ENCODE data around the gene ACTG1. TPM values are rescaled to one million over a fixed set of nuclear protein-coding genes. Genes with fewer than 3 reads are reported as not detected.

ACTG1 gene
- total RNA-seq, 1 experiment from 2014 or later, result 4,160 TPM

GRCh38 chr17:81535480-81536298, 23.1 kb upstream of the ACTG1 start:
- Histone ChIP-seq H3K27ac (ENCODE audit: insufficient read length, low read depth, low read length) (no peak overlapping the region), H3K23ac (ENCODE audit: insufficient read length, low read depth, low read length) (no peak overlapping the region), H2BK20ac (ENCODE audit: low read depth, low read length, poor library complexity, severe bottlenecking) (no peak overlapping the region), H4K5ac (ENCODE audit: insufficient read length, low read depth, low read length) (no peak overlapping the region), H3K27me3 (ENCODE audit: insufficient read depth, low read length) (peaks cover 7% of the 10 kb centered on the region; the same call in 1 of the 2 replicates), H3K14ac (ENCODE audit: insufficient read depth, low read length) (no peak overlapping the region), H4K91ac (ENCODE audit: insufficient read length, low read depth, low read length) (no peak overlapping the region), H3K4me1 (ENCODE audit: insufficient read depth, low read length) (no peaks in the 10 kb centered on the region), H2BK5ac (ENCODE audit: insufficient read length, low read length) (no peak overlapping the region), H3K18ac (ENCODE audit: insufficient read length, low read depth, low read length) (no peak overlapping the region), H3K4me2 (ENCODE audit: insufficient read depth, insufficient read length, low read length) (no peak overlapping the region), H3K4ac (ENCODE audit: low read depth, low read length) (no peak overlapping the region), H3K23me2 (ENCODE audit: insufficient read length, low read depth, low read length, poor library complexity, severe bottlenecking) (peaks cover 5% of the 10 kb centered on the region), H2AFZ (ENCODE audit: low read length) (no peak overlapping the region), H3K9ac (ENCODE audit: extremely low read depth, insufficient read length, low read length) (no peak overlapping the region), H4K8ac (replicated peaks; ENCODE audit: insufficient read length, low read depth, low read length) (no peak overlapping the region), H3T11ph (ENCODE audit: low read length) (no peak overlapping the region), H2BK12ac (ENCODE audit: insufficient read length, low read depth, low read length) (no peak overlapping the region), H3K79me2 (ENCODE audit: insufficient read depth, low read length) (no peaks in the 10 kb centered on the region), H2AK5ac (ENCODE audit: insufficient read length, low read length) (no peak overlapping the region), H3K79me1 (ENCODE audit: insufficient read depth, low read depth, low read length, poor library complexity, severe bottlenecking) (no peaks in the 10 kb centered on the region), H2BK120ac (ENCODE audit: low read depth, low read length, poor library complexity, severe bottlenecking) (no peak overlapping the region), H4K20me1 (ENCODE audit: control insufficient read depth, insufficient read depth, insufficient read length) (peaks cover 7% of the 10 kb centered on the region), H3K9me3 (ENCODE audit: control insufficient read depth, low read depth, low read length) (no peaks in the 10 kb centered on the region), H2BK15ac (ENCODE audit: low read depth, low read length) (no peak overlapping the region), H3K56ac (ENCODE audit: insufficient read length, low read depth, low read length) (no peak overlapping the region)
- no peak for TF ChIP-seq CTCF (conservative IDR thresholded peaks at IDR 0.05)
- Mint-ChIP-seq H3K4me3 (no peak overlapping the region; a peak in 1 of 5 replicates), H3K9me3 (no peaks in the 10 kb centered on the region; a peak in 1 of 5 replicates), H3K27ac (no peak overlapping the region), H3K27me3 (ENCODE audit: low read depth) (peaks cover 27% of the 10 kb centered on the region), H3K4me1 (0 out of 4 replicates have a peak, but pooled peaks cover 5 to 7% of the 10 kb centered on the region in 2 experiments), H3K36me3 (ENCODE audit: insufficient read depth in 1 of 3, low read depth in 3 of 3) (peaks cover 0 to 7% (median 4%) of the 10 kb centered on the region in 3 experiments; a peak in 3 of 7 replicates)
- WGBS (ENCODE audit: extremely low coverage, insufficient read length, low lambda C conversion rate), result 100% methylated on average over 1 of the region's 13 CpGs
- DNase-seq, result no peak

Measured in H9 (cell line).